ENCODE results near the gene MSX2.
"Not testable (repeated sequence)": the region's sequence is repeated elsewhere in the genome, so short reads cannot be mapped to it uniquely, and the experiment has no call there.

The MSX2 gene

GRCh38 chr5:174734571-174735497 is 10.5 kb downstream of the MSX2 start:
- DNase-seq: no peak

- no peak for DNase-seq
Observed at GRCh38 chr5:174735498-174736330, 11.3 kb downstream of the MSX2 start.

- DNase-seq: no peak
Observed at GRCh38 chr5:174736331-174736721, 11.9 kb downstream of the MSX2 start.

GRCh38 chr5:174736777-174737176 is 12.4 kb downstream of the MSX2 start:
- no peak for DNase-seq

- no peak for DNase-seq
Observed at GRCh38 chr5:174737330-174737729, 12.9 kb downstream of the MSX2 start.

- no peak for DNase-seq
Observed at GRCh38 chr5:174741352-174741751, 17.0 kb downstream of the MSX2 start.

GRCh38 chr5:174744896-174745295 is 20.5 kb downstream of the MSX2 start:
- DNase-seq: no peak

- no peak for DNase-seq
Observed at GRCh38 chr5:174745590-174746103, 21.3 kb downstream of the MSX2 start.

- DNase-seq: no peak
Observed at GRCh38 chr5:174750711-174751110, 26.3 kb downstream of the MSX2 start.

- DNase-seq: no peak
Observed at GRCh38 chr5:174751154-174752000, 27.0 kb downstream of the MSX2 start.

GRCh38 chr5:174752121-174752520 is 27.7 kb downstream of the MSX2 start:
- no peak for DNase-seq

GRCh38 chr5:174755106-174755505 is 30.7 kb downstream of the MSX2 start:
- no peak for DNase-seq

GRCh38 chr5:174759091-174759490 is 34.7 kb downstream of the MSX2 start:
- no peak for DNase-seq

- DNase-seq: no peak
Observed at GRCh38 chr5:174760721-174761120, 36.3 kb downstream of the MSX2 start.

GRCh38 chr5:174761341-174761740 is 37.0 kb downstream of the MSX2 start:
- DNase-seq: not testable (repeated sequence)

- no peak for DNase-seq
Observed at GRCh38 chr5:174764309-174764708, 39.9 kb downstream of the MSX2 start.

- no peak for DNase-seq
Observed at GRCh38 chr5:174765540-174765939, 41.2 kb downstream of the MSX2 start.

- no peak for DNase-seq
Observed at GRCh38 chr5:174767670-174768069, 43.3 kb downstream of the MSX2 start.

- no peak for DNase-seq
Observed at GRCh38 chr5:174769005-174769404, 44.6 kb downstream of the MSX2 start.

GRCh38 chr5:174773371-174773770 is 49.0 kb downstream of the MSX2 start:
- DNase-seq: no peak

GRCh38 chr5:174775081-174775480 is 50.7 kb downstream of the MSX2 start:
- no peak for DNase-seq

GRCh38 chr5:174777111-174777510 is 52.7 kb downstream of the MSX2 start:
- no peak for DNase-seq

GRCh38 chr5:174777583-174777982 is 53.2 kb downstream of the MSX2 start:
- no peak for DNase-seq
